Esophagus mucosa (tissue), 1 donor: ENCODE measurements around the gene GDI1. TPM values are rescaled to one million over a fixed set of nuclear protein-coding genes. Genes with fewer than 3 reads are reported as not detected.

ENCODE experiments used
- ATAC-seq: fragments of 200-7000 bp; cut with Tn5 transposase; one replicate; pipeline ENCODE4 v1.9.1; 2020
- total RNA-seq: library from RNA; stranded (reverse); gene quantifications from one replicate; pipeline ENCODE4 v1.2.4, GENCODE V29; 2023
- donor health status: DM: yes; HTN: yes; CAD: no.

GDI1 gene
- total RNA-seq, 1 donor from 2014 or later: 33.8 TPM

DNA sequence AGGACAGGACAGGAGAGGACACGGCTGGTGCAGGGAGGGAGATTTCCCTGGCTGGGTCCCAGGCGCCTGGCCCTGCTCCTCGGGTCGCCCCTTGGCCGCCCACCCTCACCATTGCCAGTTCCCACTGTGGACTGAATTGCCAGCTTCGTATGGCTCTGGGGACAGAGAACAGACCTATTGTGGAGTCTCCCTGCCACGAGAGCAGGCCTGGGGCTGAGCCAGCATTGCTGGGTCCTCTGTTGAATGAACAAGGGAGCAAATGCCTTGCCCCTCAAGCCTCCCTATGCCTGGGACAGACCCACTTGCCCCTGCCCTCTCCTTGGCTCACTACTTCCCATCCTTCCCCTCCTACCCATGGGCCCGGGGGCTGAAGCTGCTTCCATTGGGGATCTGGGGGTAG lies 25.4 kb downstream of the GDI1 start:
- no peak for ATAC-seq

DNA sequence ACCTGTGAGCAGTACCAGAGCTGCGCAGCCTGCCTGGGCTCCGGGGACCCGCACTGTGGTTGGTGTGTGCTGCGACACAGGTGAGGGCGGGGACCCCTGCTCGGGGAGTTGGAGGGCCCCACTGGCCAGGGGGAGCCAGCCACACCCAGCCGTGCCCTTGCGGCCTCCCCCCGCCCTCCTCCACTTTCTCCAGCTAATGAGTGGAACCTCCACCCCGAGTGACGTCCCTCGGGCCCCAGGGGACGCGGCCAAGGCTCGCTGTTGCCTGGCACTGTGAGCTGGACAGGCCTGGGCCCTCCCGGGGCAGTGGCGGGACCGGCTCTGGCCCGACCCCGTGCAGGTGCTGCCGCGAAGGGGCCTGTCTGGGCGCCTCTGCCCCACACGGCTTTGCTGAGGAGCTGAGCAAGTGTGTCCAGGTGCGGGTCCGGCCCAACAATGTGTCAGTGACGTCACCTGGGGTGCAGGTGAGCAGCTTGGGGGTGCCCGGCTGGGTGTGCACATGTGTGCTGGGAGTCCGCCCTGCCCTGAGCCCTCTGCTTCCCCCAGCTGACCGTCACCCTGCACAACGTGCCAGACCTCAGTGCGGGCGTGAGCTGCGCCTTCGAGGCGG lies 26.8 kb downstream of the GDI1 start:
- no peak for ATAC-seq

DNA sequence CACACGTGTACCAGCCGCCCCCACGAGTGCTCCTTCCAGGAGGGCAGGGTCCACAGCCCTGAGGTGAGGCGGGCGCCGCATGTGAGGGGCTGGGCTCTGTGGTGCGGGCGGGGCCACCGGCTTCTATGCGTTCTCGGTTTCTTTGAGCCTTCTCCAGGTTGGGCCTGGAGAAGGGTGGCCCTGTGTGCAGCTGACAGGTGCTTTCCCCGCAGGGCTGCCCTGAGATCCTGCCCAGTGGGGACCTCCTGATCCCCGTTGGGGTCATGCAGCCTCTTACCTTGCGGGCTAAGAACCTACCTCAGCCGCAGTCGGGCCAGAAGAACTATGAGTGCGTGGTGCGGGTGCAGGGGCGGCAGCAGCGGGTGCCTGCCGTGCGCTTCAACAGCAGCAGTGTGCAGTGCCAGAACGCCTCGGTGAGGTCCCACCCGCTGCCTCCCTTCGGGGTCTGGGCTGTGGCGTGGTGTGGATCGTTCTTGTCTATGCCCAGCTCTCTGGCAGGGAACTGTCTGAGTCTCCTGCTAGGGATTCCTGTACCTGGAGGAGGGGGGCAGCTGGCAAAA lies 27.9 kb downstream of the GDI1 start:
- no peak for ATAC-seq

DNA sequence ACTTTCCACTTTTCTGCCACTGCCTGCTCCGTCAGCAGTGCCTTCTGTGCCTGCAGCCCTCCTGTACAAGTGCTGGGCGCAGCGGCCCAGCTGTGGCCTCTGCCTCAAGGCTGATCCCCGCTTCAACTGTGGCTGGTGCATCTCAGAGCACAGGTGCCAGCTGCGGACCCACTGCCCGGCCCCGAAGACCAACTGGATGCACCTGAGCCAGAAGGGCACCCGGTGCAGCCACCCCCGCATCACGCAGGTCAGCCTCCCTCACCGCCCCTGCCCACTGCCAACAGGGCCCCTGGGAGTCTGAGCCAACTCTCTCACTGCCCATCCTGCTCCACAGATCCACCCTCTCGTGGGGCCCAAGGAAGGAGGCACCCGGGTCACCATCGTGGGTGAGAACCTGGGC lies 28.6 kb downstream of the GDI1 start:
- ATAC-seq: no peak

DNA sequence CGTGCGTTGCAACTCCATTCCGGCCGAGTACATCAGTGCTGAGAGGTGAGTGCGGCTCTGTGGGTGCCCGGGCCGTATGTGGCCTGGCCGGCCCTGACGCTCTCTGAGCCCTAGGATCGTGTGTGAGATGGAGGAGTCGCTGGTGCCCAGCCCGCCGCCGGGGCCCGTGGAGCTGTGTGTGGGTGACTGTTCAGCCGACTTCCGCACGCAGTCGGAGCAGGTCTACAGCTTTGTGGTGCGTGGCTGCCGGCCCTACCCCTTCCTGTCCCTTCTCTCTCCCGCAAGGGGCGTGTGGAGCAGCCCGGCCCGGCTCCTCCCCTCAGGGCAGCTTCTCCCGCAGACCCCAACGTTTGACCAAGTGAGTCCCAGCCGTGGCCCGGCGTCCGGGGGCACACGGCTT lies 29.1 kb downstream of the GDI1 start:
- no peak for ATAC-seq

DNA sequence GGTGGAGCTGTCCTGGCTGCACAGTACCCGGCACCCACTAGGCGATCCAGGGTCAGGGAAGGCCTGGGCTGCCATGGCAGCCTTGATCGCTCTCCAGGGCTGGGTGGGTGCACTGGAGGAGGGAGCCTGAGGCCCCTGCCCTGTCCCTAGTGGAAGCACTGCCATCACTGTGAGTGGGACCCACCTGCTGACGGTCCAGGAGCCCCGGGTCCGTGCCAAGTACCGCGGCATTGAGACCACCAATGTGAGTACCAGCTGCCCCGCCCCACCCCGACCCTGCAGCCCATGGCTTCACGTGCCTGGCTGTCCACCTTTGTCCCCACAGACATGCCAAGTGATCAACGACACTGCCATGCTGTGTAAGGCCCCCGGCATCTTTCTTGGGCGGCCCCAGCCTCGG lies 30.0 kb downstream of the GDI1 start:
- ATAC-seq: no peak

DNA sequence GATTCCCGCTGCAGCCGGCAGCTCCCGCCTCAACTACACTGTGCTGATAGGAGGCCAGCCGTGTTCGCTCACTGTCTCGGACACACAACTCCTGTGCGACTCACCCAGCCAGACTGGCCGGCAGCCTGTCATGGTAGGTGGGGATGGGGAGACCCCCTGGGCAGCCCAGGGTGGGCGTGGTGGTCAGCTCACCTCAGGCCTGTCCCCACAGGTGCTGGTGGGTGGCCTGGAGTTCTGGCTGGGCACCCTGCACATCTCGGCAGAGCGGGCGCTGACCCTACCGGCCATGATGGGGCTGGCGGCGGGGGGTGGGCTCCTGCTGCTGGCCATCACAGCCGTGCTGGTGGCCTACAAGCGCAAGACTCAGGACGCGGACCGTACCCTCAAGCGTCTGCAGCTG lies 30.6 kb downstream of the GDI1 start:
- ATAC-seq: no peak

DNA sequence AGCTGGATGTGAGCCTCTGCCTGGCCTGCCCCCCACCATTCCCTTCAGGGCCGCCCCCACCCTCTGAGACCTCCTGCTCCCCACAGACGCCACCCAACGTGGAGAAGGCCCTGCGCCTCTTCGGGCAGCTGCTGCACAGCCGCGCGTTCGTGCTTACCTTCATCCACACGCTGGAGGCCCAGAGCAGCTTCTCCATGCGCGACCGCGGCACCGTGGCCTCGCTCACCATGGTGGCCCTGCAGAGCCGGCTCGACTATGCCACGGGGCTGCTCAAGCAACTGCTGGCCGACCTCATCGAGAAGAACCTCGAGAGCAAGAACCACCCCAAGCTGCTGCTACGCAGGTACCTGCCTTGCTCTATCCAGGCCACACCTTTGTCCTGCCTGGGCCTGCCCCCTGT lies 31.3 kb downstream of the GDI1 start:
- no peak for ATAC-seq

DNA sequence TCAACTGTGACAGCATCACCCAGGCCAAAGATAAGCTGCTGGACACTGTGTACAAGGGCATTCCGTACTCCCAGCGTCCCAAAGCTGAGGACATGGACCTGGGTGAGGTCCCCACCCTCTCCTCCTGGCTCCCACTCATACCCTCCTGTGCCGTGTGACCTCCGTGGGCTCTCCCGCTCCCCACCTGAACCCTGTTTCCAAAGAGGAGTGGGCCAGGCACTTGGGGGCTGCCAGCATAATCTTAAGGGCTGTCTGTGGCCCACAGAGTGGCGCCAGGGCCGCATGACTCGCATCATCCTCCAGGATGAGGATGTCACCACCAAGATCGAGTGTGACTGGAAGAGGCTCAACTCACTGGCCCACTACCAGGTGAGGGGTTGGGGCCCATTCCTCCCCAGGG lies 32.2 kb downstream of the GDI1 start:
- ATAC-seq: no peak

DNA sequence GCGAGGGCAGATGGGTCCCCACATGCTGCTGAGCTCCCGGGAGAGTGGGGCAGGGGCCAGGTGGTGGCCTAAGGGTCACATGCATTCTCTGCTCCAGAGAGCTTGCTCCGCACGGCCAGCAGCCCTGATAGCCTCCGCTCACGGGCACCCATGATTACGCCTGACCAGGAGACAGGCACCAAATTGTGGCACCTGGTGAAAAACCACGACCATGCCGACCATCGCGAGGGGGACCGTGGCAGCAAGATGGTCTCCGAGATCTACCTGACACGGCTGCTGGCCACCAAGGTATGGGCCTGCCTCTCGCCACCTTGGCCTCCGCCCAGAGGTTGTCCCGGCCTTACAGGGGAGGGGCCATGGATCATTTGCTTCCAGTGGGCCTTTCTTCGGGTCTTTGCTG lies 32.9 kb downstream of the GDI1 start:
- no peak for ATAC-seq

DNA sequence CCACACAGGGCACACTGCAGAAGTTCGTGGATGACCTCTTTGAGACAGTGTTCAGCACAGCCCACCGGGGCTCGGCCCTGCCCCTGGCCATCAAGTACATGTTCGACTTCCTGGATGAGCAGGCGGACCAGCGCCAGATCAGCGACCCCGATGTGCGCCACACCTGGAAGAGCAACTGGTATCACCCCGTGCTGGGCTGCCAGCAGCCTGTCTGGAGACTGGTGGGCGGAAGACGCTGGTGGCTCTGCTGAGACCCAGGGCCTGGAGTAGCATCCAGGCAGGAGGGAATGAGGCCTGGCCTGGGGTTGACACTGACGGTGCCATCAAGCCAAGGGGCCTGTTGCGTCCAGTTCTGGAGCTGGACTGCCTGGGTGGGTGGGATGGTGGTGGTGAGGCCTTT lies 33.5 kb downstream of the GDI1 start:
- ATAC-seq: no peak

DNA sequence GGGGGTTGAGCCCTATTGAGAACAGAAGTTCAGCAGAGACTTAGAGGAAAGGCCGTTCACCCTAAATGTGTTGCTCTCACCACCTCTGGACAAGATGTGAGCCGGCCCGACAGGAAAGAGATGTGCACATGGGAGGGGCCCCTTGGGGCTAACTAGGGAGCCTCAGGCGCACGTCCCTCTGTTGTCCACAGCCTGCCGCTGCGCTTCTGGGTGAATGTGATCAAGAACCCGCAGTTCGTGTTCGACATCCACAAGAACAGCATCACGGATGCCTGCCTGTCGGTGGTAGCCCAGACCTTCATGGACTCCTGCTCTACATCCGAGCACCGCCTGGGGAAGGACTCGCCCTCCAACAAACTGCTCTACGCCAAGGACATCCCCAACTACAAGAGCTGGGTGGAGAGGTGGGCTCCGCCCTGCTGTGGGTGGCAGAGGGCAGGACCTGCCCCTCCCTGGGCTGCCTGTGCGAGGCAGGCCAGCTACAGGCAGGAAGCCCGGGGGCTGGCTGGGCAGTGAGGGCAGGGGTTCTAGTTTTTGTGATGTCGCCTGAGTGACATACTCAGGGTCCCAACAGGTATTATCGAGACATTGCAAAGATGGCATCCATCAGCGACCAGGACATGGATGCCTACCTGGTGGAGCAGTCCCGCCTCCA lies 34.1 kb downstream of the GDI1 start:
- no peak for ATAC-seq

DNA sequence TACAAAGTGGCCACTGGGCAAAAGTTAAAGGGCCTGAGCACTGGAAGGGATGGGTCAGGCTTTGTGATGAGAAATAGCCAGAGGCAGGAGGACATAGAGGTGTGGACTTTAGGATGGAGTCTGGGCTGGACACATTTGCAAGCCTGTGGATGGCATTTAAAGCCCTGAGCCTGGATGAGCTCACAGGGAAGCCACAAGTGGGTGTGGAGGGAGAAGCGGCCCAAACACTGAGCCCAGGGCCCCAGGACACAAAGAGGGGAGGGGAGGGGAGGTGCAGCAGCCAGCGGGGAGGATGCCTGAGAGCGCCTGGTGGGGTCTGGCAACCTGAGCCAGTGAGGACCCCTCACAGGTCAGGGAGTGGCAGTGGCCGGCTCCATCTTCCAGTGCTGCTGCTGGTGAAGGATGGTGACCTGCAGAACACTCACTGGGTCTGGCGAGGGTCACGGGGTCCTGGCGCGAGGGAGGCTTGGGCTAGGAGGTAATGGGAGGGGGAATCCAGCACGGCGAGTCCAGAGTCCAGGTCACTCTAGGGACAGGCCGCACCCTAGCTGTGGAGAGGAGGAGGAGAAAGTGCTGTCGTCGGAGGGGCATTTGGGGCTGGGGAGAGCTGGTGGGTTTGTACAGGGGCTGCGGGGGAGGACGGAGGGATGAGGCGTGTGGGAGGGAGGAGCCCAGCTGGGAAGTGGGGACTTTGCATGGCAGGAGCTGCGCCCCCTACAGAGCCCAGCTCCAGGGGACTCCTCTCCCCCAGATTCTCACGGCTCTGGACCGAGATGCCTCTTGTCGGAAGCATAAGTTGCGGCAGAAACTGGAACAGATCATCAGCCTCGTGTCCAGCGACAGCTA lies 35.1 kb downstream of the GDI1 start:
- ATAC-seq: no peak

DNA sequence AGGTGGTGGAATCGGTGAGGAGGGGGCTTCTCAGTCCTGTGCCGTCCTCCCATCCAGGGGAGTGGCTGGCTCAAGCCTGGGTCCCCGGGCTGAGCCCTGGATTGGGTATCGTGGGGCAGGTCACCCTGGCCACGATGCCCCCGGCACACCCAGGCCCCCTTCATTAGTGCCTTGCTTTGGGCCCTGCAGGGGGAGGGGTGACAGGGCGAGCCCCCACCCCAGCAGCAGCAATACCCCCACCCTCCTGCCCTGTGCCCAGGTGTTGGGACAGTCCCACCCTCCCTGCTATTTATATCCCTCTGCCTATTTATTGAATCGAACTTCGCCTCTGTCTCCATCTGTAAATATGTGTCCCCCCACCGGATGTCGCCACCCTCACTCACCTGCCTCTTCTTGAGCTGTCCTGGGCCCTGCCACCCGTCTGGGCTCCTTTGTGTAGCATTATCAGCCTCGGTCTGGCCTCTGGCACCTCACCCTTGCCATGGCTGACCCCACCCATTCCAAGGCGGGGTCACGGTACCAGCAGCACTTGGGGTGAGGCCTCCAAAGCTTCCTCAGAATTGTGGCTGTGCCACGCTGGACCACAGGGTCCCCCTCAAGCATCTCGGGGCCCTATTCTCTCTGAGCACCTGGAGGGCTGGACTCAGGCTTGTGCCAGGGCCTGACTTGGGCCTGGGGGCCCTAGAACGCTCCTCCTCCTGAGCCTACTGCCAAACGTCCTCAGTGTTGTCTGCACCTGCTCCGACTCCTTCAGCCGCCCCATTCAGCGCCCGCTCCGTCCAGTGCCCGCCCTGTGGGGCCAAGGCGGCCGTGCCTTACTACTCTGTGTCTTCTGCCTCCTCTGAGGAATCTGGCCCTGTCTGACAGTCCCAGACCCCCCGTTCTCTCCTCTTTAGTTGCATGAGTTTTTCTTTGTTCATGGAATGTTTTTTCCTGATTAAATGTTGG lies 36.0 kb downstream of the GDI1 start:
- ATAC-seq: peak; percentile 21

DNA sequence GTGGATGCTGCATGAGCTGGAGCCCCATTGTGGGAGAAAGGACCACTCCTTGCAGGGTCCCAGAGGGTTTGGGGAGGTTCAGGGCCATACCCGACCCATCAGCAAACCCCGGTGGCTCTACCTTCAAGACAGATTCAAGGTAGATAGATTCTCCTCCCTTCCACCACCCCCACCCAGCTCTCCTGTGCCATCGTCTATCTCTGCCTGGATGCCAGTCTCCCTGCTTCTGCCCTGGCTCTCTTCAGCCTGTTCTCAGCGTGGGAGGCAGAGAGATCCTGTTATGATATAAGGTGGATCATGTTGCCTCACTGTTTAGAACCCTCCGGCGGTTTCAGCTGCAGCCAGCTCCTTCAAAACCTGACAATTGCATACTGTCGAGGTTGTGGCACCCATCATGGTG lies 36.7 kb downstream of the GDI1 start:
- no peak for ATAC-seq

DNA sequence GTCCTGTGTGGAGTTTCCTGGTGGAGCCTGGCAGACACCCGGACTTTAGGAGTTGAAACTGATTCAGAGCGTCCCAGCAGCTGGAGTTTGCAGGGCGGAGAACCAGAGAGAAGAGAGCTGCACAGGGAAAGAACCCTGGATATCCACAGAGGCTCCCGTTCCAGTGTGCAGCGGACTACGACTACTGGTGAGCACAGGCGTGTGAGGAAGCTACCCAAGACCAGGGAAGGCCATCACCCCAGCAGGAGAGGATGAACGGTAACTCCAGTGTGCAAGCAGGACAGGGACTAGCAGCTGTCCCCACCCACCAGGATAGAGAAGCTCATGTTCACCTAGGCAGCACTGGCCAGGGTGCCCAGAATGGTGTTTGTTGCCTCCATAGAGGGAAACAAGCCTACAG lies 39.9 kb downstream of the GDI1 start:
- no peak for ATAC-seq

DNA sequence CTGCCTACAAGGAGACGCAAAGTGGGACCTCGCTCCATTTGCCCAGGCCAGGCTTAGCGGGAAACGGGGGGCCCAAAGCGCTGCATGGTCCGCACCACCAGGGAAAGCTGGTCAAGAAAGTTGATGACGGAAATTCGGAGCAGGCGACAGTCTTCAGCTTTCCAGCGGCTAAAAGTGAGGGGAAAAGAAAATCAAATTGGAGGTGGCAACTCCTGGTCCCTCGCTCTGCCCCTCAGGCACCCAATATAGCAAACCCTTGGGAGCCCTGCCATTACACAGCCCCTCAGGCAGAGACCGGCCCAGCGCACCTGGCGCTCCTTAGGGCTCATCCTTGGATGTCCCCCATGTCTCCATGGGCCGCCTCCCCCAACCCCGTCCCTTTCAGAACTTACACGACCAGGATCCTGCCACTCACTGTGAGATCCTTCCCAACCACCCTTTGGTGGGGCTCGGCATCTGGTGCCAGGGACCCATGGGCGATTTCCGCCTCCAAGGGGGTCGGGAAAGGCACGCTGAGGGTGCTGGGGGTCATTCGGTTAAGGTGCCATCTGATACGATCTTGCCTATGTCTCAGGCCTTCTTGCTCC lies 41.0 kb downstream of the GDI1 start:
- no peak for ATAC-seq

DNA sequence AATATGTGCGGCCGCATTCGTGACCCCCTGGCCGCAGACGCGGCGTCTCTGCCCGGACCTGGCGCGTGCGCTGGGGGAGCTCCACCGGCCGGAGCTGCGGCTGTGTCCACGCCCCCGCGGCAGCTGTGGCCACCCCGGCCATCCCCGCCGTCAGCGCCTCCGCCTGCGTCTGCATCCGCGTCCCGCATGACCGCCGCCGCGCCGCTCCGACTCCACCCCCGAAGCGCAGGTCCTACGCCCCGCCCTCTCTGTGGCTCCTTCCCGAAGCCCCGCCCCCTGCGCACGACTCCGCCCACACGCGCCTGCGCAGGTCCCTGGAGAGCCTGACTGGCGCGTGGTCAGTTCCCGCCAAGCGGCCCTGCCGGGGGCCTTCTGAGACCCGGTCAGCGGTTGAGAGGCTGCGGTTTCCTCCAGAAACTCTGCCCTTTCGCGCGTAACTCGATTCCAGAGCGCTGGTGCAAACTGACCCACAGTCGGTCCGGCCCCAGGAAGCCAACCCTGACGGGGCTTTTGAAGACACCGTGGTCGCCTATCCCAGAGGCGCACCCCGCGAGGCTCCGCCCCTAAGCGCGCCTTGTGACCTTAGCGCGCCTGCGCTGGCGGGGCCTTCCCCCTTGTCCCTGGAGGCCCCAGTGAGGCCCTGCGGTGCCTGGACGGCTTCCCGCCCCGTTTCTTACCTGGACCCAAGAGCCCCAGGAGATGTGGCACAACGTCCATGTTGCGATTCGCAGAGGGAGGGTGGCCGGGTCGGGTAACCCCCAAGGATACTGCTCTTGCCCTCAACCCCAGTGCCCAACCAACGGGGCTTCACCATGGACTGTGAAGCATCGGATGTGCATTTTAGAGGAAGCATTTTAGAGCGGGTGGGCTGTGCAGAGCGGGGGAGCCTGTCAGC lies 42.0 kb downstream of the GDI1 start, which contains the start of gene LAGE3:
Gene LAGE3, minus strand, starts transcription at position 554 of the 895 bp plus-strand sequence. Its CDS starts 366 bp downstream, at position 188.
- ATAC-seq: peak; percentile 97

DNA sequence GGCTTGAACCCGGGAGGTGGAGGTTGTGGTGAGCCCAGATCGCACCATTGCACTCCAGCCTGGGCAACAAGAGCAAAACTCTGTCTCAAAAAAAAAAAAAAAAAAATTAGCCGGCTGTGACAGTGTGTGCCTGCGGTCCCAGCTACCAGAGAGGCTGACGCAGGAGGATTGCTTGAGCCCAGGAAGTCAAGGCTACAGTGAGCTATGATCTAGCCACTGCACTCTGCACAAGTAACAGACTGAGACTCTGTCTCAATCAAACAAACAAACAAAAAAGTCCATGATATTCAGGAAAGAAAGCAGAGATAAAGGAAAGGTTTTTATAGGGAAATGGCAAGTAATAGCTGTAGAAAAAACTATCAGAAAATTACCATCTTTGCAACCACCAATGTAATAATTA lies 44.2 kb downstream of the GDI1 start:
- no peak for ATAC-seq

DNA sequence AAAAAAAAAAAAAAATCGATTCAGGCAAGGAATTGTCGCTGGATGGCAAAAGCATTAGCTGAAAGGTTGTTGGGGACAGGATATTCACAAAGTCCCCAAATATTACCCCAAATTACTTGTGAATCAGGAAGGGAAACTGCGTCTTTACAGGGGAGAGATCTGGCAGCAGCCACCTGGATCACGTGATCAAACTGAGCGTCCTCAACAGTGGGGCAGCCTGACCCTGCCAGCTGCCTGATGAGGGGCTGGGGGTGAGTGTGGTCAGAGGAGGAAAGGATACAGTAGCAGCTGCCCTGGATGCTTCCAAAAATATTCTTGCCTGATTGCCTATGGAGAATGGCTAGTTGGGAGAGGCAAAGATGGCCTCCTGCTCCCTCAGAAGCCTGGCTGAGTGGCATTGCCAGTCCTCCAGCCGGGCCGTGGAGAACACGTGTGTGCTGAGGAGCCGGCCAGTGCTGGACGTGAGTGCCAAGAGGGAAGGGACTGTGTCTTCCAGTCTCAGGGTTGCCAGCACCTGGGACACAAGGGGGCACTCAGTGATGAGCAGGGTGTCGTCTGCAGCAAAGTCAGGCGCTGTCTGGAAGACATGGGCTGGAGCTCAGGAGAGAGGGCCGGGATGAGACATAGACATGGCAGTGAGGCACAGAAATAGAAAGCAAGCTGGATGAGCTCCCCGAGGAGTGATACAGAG lies 45.1 kb downstream of the GDI1 start:
- no peak for ATAC-seq
